T-helper 1 cell treated with Interleukin-12 subunit alpha and Interleukin-12 subunit beta and Interleukin-4 antibody, amounts not matched to agents 30 μg/mL and 1 μg/mL, for 36 hours (primary cell): ENCODE data around the gene NOMO2.
"Not testable (repeated sequence)": the region's sequence is repeated elsewhere in the genome, so short reads cannot be mapped to it uniquely, and the experiment has no call there.

Source experiments
- H3K27ac Mint-ChIP-seq: one replicate; pipeline ENCODE4 v1.8.0; 2021; ENCODE audit warnings: mild to moderate bottlenecking, mixed read lengths
- H3K27me3 Mint-ChIP-seq: one replicate; pipeline ENCODE4 v1.8.0; 2021; ENCODE audit warnings: low read depth, mixed read lengths
- H3K36me3 Mint-ChIP-seq: one replicate; pipeline ENCODE4 v1.8.0; 2021; ENCODE audit warnings: low read depth, mixed read lengths
- H3K4me1 Mint-ChIP-seq: one replicate; pipeline ENCODE4 v1.8.0; 2021; ENCODE audit warnings: low read depth, mixed read lengths
- H3K4me3 Mint-ChIP-seq: one replicate; pipeline ENCODE4 v1.8.0; 2021; ENCODE audit warnings: mild to moderate bottlenecking, moderate library complexity, mixed read lengths
- H3K9me3 Mint-ChIP-seq: one replicate; pipeline ENCODE4 v1.8.0; 2021; ENCODE audit warnings: mixed read lengths

Gene NOMO2

DNA sequence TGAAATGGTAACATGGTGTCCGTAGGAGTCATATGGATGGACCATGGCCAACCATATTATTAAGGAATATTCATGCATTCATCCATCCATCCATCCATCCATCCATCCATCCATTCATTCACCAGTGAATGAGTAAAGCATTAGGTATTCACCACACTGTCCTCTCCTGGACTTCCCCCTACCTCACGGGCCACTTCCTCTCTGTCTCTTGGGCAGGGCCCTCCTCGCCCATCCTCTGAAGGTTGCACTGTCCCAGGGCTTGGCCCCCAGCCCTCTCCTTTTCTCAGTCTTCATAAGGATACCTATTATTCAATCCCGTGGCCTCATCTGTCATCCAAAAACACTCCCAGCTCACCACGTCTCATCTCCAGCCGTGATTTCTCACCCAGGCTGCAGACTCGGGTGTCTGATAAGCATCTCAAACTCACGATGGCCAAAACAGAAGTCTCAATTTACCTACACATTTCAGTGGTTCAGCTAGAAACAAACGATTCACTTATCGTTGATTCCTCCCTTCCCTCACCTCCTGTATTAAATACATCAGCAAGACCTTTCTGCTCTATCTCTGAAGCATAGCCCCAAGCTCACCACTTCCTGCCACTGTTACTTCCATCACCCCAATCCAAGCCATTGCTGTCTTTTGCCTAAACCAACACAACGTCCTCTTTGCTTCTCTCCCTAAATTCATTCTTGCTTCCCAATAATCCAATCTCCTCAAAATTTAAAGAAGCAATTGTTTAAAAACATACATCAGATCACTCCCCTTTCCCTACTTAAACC lies 69.6 kb downstream of the NOMO2 start:
- H3K4me1 Mint-ChIP-seq, H3K27ac Mint-ChIP-seq, H3K9me3 Mint-ChIP-seq: not testable (repeated sequence)

DNA sequence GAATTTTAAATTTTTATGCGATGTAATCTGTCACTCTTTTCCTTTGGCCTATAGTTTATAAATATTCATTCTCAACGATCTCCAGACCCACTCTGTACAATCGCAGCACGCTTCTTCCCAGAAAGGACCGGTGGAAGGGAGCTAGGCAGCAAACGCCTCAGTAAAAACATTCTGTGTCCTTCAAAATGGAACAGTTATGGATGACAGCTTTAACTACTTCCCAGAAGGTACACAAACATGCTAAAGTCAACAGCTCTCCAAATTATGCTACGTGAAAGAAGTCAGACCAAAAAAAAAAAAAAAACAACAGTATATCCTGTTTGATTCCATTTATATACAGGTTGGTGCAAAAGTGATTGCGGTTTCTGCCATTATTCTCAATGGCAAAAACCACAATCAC lies 125.9 kb downstream of the NOMO2 start:
- not testable (repeated sequence) for H3K27ac Mint-ChIP-seq, H3K4me3 Mint-ChIP-seq, H3K27me3 Mint-ChIP-seq, H3K9me3 Mint-ChIP-seq, H3K36me3 Mint-ChIP-seq, H3K4me1 Mint-ChIP-seq

More for the DNA sequence above, 69.6 kb downstream of the NOMO2 start:
- not testable (repeated sequence) for H3K36me3 Mint-ChIP-seq, H3K4me3 Mint-ChIP-seq, H3K27me3 Mint-ChIP-seq

GRCh38 chr16:18415827-18416226 lies 146.1 kb downstream of the NOMO2 start:
- not testable (repeated sequence) for H3K27ac Mint-ChIP-seq, H3K4me1 Mint-ChIP-seq, H3K9me3 Mint-ChIP-seq, H3K36me3 Mint-ChIP-seq, H3K4me3 Mint-ChIP-seq, H3K27me3 Mint-ChIP-seq

DNA sequence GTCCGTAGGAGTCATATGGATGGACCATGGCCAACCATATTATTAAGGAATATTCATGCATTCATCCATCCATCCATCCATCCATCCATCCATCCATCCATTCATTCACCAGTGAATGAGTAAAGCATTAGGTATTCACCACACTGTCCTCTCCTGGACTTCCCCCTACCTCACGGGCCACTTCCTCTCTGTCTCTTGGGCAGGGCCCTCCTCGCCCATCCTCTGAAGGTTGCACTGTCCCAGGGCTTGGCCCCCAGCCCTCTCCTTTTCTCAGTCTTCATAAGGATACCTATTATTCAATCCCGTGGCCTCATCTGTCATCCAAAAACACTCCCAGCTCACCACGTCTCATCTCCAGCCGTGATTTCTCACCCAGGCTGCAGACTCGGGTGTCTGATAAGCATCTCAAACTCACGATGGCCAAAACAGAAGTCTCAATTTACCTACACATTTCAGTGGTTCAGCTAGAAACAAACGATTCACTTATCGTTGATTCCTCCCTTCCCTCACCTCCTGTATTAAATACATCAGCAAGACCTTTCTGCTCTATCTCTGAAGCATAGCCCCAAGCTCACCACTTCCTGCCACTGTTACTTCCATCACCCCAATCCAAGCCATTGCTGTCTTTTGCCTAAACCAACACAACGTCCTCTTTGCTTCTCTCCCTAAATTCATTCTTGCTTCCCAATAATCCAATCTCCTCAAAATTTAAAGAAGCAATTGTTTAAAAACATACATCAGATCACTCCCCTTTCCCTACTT lies 152.2 kb downstream of the NOMO2 start:
- not testable (repeated sequence) for H3K27me3 Mint-ChIP-seq, H3K36me3 Mint-ChIP-seq, H3K27ac Mint-ChIP-seq, H3K9me3 Mint-ChIP-seq, H3K4me3 Mint-ChIP-seq, H3K4me1 Mint-ChIP-seq

GRCh38 chr16:18401851-18402657 lies 159.8 kb downstream of the NOMO2 start:
- not testable (repeated sequence) for H3K4me3 Mint-ChIP-seq, H3K27ac Mint-ChIP-seq, H3K27me3 Mint-ChIP-seq, H3K36me3 Mint-ChIP-seq, H3K4me1 Mint-ChIP-seq, H3K9me3 Mint-ChIP-seq

GRCh38 chr16:18401159-18401558 lies 160.7 kb downstream of the NOMO2 start:
- not testable (repeated sequence) for H3K36me3 Mint-ChIP-seq, H3K9me3 Mint-ChIP-seq, H3K27ac Mint-ChIP-seq, H3K27me3 Mint-ChIP-seq, H3K4me3 Mint-ChIP-seq, H3K4me1 Mint-ChIP-seq

- not testable (repeated sequence) for H3K27ac Mint-ChIP-seq, H3K4me3 Mint-ChIP-seq, H3K9me3 Mint-ChIP-seq, H3K36me3 Mint-ChIP-seq, H3K27me3 Mint-ChIP-seq, H3K4me1 Mint-ChIP-seq
Observed at GRCh38 chr16:18394363-18394762, 167.5 kb downstream of the NOMO2 start.

- not testable (repeated sequence) for H3K27ac Mint-ChIP-seq
Observed at GRCh38 chr16:18387767-18388166, 174.1 kb downstream of the NOMO2 start.

DNA sequence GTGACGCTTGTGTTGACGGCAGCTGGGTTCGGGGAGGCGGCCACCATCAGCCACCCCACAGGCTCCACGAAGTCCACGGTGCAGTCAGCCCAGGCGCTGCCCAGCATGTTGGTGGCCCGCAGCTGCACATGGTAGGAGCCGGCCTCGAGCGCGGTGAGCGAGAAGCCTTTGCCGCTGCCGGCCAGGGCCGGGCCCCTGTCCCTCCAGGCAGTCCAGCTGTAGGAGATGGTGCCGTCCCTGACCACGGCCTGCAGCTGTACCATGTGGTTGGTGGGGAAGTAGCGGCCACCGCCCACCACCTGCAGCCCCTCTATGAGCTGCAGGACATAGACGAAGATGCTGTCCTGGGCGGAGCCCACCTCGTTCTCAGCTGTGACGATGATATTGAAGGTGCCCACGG lies 175.4 kb downstream of the NOMO2 start:
- not testable (repeated sequence) for H3K36me3 Mint-ChIP-seq, H3K27me3 Mint-ChIP-seq, H3K9me3 Mint-ChIP-seq, H3K4me3 Mint-ChIP-seq, H3K27ac Mint-ChIP-seq, H3K4me1 Mint-ChIP-seq

More at GRCh38 chr16:18387767-18388166, 174.1 kb downstream of the NOMO2 start:
- not testable (repeated sequence) for H3K4me1 Mint-ChIP-seq, H3K9me3 Mint-ChIP-seq, H3K27me3 Mint-ChIP-seq, H3K4me3 Mint-ChIP-seq, H3K36me3 Mint-ChIP-seq

- not testable (repeated sequence) for H3K27me3 Mint-ChIP-seq, H3K4me3 Mint-ChIP-seq, H3K36me3 Mint-ChIP-seq, H3K4me1 Mint-ChIP-seq, H3K27ac Mint-ChIP-seq, H3K9me3 Mint-ChIP-seq
Observed at GRCh38 chr16:18385285-18385684, 176.6 kb downstream of the NOMO2 start.

GRCh38 chr16:18384869-18385268 lies 177.0 kb downstream of the NOMO2 start:
- not testable (repeated sequence) for H3K9me3 Mint-ChIP-seq, H3K27me3 Mint-ChIP-seq, H3K27ac Mint-ChIP-seq, H3K4me1 Mint-ChIP-seq, H3K36me3 Mint-ChIP-seq, H3K4me3 Mint-ChIP-seq

DNA sequence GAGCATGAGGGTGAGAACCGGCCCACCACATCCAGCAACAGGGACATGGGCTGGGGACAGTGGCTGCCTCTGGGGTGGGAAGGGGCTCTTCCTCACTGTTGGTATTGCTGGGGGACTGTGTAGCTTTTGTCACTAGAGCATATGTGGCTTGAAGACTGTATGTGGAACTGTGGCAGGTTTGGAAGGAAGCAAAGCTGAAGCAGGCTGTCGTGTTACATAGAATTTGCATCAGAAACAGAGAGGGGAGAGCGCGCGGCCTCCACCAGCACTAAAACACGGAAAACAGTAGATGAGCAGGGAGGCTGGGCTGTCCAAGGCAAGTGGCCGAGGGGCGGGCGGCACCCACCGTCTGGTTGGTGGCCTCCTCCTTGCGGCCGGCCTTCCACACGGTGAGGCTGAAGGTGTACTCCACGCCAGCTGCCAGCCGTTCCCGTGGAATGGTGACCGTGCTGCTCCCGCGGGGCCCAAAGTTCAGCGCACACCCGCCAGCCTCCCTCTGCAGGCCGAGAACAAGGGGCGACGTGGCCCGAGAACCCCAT lies 177.7 kb downstream of the NOMO2 start:
- H3K4me1 Mint-ChIP-seq, H3K27ac Mint-ChIP-seq, H3K27me3 Mint-ChIP-seq, H3K36me3 Mint-ChIP-seq, H3K9me3 Mint-ChIP-seq, H3K4me3 Mint-ChIP-seq: not testable (repeated sequence)

GRCh38 chr16:18382696-18383095 lies 179.2 kb downstream of the NOMO2 start:
- H3K9me3 Mint-ChIP-seq, H3K36me3 Mint-ChIP-seq, H3K27me3 Mint-ChIP-seq, H3K4me1 Mint-ChIP-seq, H3K4me3 Mint-ChIP-seq, H3K27ac Mint-ChIP-seq: not testable (repeated sequence)
